Activated CD4-positive, CD25-positive, alpha-beta regulatory T cell treated with anti-CD3 and anti-CD28 coated beads, Interleukin-2, amount 50 U/mL, for 24 hours (primary cell): ENCODE measurements around the gene KLHL6.
A peak's percentile ranks its signal among the peaks of the same experiment; 100 is the strongest.
"Not testable (repeated sequence)": the region's sequence is repeated elsewhere in the genome, so short reads cannot be mapped to it uniquely, and the experiment has no call there.

Source experiments
- ATAC-seq, 2 donors: fragments of 150-1000 bp; cut with Tn5 transposase; one replicate each; pipeline ENCODE4 v1.10.0; 2021; ENCODE audit warnings: mild to moderate bottlenecking in 1 of 2, moderate library complexity in 1 of 2

The KLHL6 gene

DNA sequence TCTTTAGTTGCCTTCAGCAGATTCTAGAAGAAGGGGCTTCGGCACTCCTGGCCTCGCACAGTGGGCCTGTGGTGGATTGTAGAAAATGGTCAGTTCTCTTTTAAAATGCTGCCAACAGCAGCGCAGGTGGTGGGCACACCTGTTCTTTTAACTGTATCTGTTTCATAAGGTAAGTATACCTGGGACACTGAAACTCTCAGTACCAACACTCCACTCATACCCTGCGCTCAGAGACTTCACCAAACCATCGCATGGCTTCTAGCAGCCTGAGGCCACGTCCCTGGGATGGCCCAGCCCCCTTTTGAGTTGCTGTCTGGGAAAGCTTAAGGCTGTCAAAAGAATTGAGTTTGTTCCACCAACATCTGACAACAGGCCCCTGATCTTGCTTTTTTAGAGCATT lies 70.4 kb downstream of the KLHL6 start:
- no peak for ATAC-seq

DNA sequence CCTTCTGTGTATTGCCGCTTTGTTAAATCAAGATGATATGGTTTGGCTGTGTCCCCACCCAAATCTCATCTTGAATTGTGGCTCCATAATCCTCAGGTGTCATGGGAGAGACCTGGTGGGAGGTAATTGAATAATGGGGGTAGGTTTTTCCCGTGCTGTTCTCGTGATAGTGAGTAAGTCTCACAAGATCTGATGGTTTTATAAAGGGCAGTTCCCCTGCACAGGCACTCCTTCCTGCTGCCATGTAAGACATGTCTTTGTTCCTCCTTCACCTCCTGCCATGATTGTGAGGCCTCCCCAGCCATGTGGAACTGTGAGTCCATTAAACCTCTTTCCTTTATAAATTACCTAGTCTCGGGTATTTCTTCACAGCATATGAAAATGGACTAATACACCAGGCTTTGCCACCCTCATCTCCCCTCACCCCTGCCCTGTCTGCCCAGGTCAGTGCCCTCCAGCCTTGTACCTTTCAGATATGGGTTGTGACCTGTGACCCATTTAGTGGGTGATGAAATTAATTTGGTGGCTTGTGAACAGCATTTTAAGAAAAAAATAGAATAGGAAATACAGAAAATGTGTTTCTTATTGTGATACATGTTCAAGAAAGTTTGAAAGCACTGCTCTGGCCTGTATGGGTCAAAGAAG lies 71.0 kb downstream of the KLHL6 start:
- ATAC-seq = no peak

DNA sequence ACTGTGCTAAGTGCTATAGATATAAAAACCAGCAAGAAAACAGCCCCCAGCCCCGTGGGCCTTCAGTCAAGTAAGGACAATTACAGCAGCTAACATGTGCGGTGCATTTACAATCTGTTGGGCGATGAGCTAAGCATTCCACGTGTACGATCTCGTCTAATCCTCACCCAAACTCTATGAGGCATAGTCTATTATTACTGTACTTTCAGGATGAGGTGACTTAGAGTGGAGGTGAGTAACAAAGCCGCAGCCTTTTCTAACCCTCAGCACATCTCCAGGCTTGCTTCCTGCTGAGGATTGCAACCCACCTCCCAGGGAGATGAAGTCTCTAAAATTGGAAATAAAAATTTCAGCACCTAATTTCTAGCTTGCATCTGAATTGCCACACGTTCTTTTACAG lies 73.9 kb downstream of the KLHL6 start:
- peak; percentile 72 to 80 for ATAC-seq

DNA sequence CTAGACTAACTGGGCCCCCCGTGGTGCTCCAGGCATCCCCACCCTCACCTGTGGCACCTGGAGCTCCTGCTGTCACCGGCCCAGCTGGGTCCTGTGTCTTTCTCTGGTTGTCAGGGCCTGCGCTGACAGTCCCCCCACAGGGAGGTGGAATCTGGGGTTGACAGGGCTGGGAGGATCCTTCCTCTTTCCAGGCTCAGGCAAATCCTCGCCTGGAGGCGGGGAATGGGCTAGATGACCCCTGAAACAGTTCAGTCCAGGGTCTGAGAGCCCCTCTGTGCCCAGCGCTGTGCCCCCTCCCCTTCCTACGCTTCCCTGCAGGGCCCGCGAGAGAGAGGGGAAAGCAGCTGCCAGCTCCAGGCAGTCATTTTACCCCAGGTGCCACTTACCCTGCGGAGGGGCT lies 77.0 kb downstream of the KLHL6 start:
- no peak for ATAC-seq

DNA sequence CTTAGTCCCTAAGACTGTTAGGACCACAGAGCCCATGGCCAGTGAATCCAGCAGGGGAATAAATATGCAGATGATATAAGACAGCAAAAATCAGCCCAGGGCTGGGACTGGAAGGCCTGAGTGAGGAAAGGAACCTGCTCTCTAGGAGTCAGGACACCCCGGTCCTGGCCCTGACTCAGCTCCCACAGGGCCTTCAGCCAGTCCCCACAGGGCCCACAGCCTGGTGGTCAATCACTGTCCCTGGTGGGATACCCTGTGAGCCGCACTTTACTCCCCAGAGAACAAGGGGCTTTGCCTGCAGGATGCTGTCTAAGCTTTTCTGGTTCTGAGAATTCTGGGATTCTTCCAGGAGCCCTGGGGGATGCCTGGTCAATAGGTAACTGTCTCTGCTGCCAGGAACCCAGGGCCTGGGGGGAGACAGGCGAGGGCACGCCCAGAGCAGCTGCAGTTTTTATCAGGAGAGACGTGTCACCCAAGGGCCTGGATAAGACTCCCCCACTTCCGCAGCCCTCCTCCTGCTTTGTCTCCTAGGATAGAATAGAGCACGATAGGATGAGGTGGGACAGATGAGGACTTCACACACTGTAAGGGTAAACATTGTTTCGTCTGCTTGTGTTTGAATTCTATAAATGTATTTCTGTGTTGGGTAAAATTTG lies 77.6 kb downstream of the KLHL6 start:
- no peak for ATAC-seq

DNA sequence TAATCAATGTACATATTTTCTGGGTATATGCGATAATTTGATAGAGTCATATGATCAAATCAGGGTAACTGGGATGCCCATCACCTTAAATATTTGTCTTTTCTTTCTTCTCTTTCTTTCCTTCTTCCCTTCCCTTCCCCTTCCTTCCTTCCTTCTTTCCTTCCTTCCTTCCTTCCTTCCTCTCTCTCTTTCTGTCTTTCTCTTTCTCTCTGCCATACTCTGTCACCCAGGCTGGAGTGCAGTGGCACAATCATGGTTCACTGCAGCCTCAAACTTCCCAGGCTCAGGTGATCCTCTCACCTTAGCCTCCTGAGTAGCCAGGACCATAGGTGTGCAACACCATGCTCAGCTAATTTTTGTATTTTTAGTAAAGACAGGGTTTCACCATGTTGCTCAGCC lies 79.7 kb downstream of the KLHL6 start:
- ATAC-seq = not testable (repeated sequence)

DNA sequence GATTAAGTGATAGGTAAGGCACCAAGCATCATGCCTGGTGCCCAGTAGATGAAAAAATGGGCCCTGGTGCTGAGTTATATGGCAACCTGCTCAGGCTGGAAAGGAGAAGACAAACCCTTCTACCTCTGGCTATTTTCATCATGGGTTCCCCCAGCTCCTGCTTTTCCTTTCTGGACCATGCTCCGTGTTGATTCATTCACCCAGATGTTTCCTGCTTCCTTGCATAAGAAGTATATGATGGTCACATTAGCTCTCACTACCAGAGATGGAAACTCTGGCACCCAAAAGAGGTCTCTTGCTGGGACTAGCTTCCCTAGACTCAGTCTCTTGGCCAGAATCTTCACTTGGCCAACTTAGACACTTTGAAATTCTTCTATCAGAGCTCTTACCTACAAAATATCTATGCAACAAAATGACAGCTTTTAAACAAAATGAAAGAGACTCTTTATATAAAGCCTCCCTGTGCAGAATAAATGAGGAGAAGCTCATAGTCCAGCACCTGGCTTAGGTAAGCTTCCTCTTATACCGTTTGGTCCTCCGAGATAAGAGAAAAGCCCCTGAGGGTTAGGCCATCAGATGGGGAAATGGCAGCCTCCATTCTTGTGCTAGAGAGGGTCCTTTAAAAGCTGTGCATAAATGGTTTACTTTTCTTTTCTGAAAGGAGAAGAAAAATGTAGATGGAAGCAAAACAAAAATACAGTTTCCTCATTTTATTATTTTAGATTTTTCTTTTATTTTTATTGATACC lies 80.3 kb downstream of the KLHL6 start:
- no peak for ATAC-seq

DNA sequence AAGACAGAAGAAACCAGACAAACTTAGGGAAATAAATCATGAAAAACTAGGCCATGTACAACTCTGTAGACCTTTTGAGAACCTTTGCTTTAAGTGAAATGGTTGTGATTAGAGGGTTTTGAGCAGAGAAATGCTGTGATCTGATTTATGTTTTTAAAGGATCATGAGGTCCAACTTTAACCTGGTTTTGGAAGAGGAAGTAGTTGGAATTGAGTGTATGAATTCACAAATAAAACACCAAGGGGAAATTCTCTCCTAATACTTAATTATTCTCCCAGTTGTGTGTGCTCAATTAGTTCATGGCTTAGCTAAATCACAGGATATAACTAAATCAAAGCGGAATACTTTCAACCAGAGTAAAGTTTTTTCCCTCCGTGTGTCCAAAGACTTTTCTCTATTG lies 81.5 kb downstream of the KLHL6 start:
- ATAC-seq = no peak

DNA sequence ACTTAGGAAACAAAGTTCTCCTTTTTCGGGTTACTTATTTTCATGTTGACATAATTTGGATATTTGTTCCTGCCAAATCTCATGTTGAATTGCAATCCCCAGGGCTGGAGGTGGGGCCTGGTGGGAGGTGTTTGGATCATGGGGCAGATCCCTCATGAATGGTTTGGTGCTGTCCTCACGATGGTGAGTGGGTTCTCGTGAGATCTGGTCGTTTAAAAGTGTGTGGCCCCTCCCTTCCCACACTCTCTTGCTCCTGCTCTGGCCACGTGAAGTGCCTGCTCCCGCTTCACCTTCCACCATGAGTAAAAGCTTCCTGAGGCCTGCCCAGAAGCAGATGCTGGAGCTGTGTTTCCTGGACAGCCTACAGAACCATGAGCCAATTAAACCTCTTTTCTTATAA lies 83.4 kb downstream of the KLHL6 start:
- no peak for ATAC-seq

DNA sequence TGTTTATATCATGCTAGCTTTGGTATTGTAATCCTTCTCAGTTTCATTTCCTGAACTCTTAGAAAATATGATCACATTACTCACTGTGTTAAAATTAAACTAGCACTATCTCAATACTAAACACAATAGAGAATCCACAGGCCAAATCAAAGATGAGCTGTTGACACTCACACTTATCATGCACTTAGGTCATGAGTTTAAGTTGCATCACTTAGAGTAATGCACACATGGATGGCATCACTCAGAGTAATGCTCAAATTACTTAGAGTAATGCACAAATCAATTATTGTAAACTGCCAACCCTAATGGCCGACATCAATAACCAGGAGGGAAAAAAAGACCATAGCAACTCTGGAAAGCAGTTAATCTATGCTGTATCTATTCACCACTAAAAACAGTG lies 87.1 kb downstream of the KLHL6 start:
- ATAC-seq = peak; percentile 71 to 73

DNA sequence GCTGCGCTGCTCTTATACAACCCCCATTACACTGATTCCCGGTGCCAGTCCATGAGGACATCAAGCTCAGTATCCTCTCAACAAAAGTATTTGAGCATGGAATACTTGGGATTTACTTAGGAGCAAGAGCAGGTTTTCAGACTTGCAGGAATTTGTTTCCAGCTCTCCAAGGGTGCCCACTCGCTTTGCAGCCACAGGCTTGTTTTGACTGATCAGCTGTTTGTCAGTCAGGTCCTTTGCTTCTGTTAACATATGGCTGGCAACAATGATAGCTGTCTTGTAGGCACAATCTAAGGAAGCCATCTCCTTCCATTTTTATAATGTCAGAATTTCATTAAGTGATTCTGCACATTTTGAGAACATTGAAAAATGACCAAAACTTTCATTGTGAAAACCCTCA lies 88.9 kb downstream of the KLHL6 start:
- ATAC-seq = no peak

DNA sequence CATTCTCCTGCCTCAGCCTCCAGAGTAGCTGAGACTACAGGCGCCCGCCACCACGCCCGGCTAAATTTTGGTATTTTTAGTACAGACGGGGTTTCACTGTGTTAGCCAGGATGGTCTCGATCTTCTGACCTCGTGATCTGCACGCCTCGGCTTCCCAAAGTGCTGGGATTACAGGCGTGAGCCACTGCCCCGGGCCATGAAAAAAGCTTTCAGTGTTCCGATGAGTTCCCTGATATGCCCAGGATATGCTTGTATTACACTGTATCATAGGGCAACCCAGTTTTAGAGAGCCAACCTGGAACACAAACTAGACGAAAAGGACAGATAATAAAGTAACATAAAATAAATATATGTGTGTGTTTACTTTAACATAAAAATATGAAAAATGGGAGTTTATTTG lies 89.8 kb downstream of the KLHL6 start:
- ATAC-seq = not testable (repeated sequence)

DNA sequence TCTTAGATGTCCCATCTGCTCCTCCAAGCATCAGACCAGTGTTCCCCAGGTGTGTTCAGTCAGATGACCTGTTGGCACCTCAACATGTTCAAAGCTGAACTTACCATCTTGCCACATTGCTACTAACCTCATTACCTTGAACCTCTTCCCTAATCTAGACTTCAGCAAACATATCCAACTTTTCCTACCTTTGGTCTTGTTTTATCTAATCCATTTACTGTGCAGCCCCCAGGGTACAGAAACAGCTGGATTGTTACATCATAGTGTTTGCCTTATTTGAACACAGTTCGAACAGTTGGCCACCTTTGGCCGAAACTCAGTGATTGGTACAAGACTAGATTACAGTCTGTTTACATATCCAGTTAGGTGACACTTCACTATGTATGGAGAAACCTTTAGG lies 91.0 kb downstream of the KLHL6 start:
- ATAC-seq = no peak

DNA sequence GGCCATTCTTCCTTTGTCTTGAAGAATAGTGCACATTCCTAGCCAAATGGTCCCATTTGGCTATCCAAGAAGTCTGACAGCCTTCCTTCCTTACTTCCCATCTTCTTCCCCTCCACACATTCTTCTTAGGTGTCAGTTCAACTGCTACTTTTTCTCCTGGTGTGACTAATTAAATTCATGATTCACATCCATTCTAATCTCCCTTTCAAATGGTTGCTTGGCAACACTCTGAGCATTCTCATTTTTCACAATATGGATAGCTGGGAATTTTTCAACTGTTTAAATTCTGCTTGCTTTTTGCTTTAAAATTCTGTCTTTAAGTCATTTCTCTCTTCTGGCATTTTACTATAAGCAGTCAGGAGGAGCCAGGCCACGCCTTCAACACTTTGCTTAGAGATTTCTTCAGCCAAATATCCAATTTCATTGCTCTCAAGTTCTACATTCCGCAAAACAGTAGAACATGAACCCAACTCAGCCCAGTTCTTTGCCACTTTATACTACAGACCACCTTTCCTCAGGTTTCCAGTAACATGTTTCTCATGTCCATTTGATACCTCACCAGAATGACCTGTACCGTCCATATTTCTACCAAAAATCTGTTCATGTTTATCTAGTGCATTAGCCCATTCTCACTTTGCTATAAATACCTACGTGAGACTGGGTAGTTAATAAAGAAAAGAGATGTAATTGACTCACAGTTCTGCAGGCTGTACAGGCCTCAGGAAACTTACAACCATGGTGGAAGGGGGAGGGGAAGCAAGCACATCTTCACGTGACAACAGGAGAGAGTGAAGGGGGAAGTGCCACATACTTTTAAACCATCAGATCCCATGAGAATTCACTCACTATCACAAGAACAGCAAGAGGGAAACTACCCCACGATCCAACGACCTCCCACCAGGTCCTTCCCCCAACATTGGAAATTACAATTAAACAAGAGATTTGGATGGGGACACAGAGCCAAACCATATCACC lies 95.1 kb downstream of the KLHL6 start:
- ATAC-seq = no peak

DNA sequence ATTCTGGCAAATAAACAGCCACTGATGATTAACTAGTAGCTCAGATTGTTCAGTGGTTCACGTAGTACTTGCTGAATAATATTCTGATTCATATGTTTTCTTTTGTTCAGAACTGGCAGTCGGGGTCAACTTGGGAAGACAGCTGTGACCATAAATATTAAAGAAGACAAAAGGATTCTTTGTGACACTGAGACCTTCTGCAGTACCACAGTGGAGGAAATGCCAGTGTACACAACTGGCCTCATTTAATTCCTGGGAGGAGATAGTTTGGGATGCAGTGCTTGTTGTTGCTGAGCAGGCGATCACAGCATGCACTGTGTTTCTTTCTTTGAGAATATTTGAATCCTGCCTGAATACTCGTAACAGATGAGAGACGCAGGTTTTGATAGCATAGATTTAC lies 100.4 kb downstream of the KLHL6 start:
- no peak for ATAC-seq

DNA sequence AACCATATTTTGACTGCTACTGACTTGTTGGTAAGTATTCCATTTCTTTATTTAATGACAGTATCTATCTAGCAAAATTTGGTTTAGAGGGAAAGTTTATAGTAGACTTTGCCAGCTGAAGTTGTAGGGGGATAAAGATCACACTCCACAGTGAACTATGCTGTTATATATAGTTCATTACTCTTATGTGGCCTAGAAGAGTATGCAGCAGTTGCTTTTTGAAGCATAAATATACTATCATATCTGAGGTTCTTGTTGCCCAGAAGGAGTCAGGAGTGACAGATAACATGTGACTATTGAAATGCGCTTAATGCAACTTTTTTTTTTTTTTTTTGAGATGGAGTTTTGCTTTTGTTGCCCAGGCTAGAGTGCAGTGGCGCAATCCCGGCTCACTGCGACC lies 101.4 kb downstream of the KLHL6 start:
- no peak for ATAC-seq

DNA sequence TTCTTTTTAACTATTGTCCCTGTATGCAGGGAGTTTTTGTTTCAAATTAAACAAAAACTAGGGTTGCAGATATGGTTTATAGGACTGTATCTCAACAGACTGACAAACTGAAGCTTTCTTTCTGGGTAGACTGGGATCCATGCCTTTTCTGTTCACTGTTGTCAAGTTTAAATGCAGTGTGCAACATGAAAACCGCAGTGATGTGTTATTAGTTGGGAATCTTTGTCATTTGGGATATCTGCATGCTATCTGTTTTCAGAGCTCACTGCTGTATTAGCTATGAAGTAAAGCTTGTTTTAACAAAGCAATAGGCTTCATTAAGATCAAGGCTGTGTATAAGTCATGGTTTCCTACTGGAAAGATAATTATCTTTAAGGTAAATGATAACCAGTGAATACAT lies 105.7 kb downstream of the KLHL6 start:
- no peak for ATAC-seq

DNA sequence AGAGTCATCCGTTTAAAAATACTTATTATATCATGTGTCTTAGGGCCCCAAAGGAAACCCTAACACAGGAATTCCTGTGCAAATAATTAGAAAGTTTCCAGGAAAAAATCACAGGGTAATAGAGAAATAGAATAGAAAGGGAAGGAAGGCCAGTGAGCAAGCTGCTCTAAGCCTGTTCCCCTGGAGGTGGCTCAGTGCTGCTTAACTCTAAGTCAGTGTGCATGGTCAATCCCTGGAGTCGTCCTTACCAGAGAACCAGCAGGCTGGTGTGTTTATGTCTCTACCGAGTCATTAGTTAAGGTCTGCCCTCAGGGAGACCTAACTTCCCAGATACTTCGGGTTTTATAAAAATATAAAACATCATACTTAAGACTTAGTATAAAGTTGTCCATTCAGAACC lies 106.1 kb downstream of the KLHL6 start:
- ATAC-seq = no peak

DNA sequence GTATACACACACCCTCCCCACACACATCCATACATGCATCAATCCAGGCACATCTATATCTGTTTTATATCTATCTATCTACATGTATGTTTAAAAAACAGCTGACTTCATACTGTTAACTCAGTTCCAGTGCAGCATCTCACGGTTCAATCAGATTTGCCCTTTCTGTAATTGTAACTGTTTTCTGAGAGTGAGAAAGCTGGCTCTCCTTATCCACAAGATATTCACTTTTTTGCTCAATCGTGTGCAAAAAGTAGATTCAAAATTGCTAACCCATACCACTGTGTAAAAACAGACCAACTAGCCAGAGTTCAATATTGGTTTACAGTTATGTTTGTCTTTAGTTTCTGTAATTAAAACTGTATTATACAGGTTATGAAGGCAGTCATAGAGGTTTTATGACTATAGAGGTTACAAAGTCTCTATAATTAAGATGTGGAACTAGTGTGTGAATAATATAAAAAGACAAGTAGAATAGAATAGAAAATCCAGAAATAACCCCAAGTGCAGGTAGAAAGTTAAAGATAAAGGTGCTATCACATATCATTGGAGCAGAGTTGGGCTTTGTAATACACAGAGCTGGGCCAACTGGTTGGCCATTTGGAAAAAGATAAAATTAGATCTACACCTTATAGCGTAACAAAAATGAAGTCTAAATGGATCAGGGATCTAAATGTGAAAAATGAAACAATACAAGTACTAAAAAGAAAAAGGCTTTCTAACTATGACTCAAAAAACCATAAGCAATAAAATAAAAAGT lies 107.0 kb downstream of the KLHL6 start:
- no peak for ATAC-seq

DNA sequence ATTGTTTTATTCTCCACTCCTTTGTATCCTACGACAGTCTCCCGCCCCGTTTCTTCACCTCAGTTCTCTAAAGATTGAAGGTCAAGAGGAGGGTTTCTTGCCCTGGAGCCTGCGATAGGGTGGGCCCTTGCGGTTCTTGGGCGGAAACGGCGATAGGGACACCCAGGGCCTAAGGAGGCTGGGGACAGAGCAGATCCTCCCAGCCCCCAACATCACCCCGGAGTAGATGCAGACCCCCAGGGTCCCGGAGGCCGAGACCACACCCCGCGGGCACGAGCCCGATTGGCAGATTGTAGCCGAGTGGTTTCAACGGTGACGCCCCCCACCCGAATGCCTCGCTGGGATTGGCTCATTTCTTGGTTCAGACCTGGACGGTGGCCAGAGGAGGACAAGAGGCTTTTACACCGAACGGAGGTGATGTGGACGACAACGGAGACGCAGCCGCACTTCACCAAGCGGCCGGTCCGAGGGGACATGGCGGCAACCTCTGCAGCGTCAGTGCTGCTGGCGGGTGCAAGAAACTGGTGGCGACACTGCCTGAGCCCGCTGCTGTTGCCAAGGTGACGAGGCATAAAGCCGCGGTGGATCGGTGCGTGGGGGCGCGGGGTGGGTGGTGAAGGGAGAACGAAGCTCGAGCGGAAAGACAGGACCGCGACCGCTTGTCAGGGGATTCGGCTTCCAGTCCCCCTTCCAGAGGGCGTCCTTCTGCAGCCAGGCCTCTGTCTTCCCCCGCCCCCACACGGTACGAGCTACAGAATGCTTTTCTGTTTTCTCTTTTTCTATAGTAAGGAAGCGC lies 108.1 kb downstream of the KLHL6 start:
- peak; percentile 83 to 87 for ATAC-seq

DNA sequence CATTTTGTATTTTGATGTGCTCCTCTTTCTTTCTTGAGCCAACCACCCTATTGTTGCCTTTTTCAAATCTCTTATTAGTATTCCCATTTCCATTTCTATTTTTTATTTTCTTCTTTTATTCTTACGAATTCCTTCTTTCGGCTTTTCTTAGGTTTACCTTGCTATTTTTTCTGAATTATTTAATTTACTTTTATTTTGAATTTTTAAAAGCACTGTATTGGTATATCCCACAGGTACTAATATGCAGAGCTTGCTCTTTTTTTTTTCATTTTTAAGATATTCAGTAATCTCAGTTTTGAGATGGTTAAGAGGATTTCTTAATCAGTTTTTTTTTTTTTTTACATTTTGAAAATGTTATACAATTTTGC lies 108.7 kb downstream of the KLHL6 start:
- no peak for ATAC-seq
